Aorta (tissue), 5 donors: ENCODE data around the gene TPSAB1. TPM values are rescaled to one million over a fixed set of nuclear protein-coding genes. Genes with fewer than 3 reads are reported as not detected.
"Not testable (repeated sequence)": the region's sequence is repeated elsewhere in the genome, so short reads cannot be mapped to it uniquely, and the experiment has no call there.

Source experiments
- ATAC-seq: fragments of 200-7000 bp; cut with Tn5 transposase; one replicate; pipeline ENCODE4 v1.9.1; 2022; ENCODE audit warnings: moderate library complexity; ENCODE audit not compliant: low FRiP score
- DNase-seq, 2 donors: peaks; one replicate each; pipeline ENCODE4 v3.0.0-alpha.2; 2020
- H3K27ac ChIP-seq, 2 donors: one replicate each; pipeline ENCODE4 v1.5.1; 2013; ENCODE audit warnings: low read length in 2 of 2, mild to moderate bottlenecking in 2 of 2, moderate library complexity in 2 of 2, control low read depth in 1 of 2, inconsistent platforms in 1 of 2, low read depth in 1 of 2
- H3K27me3 ChIP-seq, 2 donors: one replicate each; pipeline ENCODE4 v1.6.1; 2013; ENCODE audit warnings: control low read depth in 1 of 2, low read length in 1 of 2, mild to moderate bottlenecking in 1 of 2, moderate library complexity in 1 of 2; ENCODE audit not compliant: insufficient read depth in 2 of 2, control insufficient read depth in 1 of 2
- H3K36me3 ChIP-seq, 2 donors: one replicate each; pipeline ENCODE4 v1.6.1; 2013; ENCODE audit warnings: control low read depth in 1 of 2, low read length in 1 of 2, mild to moderate bottlenecking in 1 of 2; ENCODE audit not compliant: insufficient read depth in 2 of 2, control insufficient read depth in 1 of 2
- H3K4me1 ChIP-seq, 2 donors: one replicate each; pipeline ENCODE4 v1.6.1; 2013; ENCODE audit warnings: low read length in 2 of 2, control low read depth in 1 of 2, mild to moderate bottlenecking in 1 of 2, moderate library complexity in 1 of 2; ENCODE audit not compliant: insufficient read depth in 2 of 2, control insufficient read depth in 1 of 2
- H3K4me3 ChIP-seq, 2 donors: one replicate each; pipeline ENCODE4 v1.5.1; 2013; ENCODE audit warnings: low read length in 2 of 2, control low read depth in 1 of 2, mild to moderate bottlenecking in 1 of 2
- H3K9me3 ChIP-seq: one replicate; pipeline ENCODE4 v1.6.1; 2013; ENCODE audit warnings: mild to moderate bottlenecking, low read length; ENCODE audit not compliant: control insufficient read depth
- WGBS, 2 donors: extraction: QIAGEN DNeasy Blood & Tissue Kit; methylation state at CpG; one replicate each; pipeline ENCODE4 v1.1.7; 2013; 5-methylcytosine and 5-hydroxymethylcytosine counted together
- intact Hi-C, 2 donors: fragments of 100-400 bp; cut with DNase I; formaldehyde crosslinking; loops; one replicate each; pipeline versions ENCODE4 v1.14.2 to v1.15.0; 2022
- polyA plus RNA-seq, 2 donors: library from polyadenylated mRNA; stranded (reverse); fragments of 200-250 nt; gene quantifications; one replicate each; pipeline ENCODE4 v1.2.3, GENCODE V29; 2013
- total RNA-seq, 2 donors: library from RNA; stranded (reverse); fragmentation: NEBNext Ultra II Directional; extraction: Animal tissue kit (Norgen Biotek cat#: 25700); gene quantifications; one replicate each; pipeline ENCODE4 v1.2.1, GENCODE V29; 2021
- donor health status: healthy with polysubstance abuse.
- donor health status: Bipolar disorder and iron deficiency.
- donor health status: DM: no; HTN: no; CAD: no.
- donor health status: DM: no; HTN: no; CAD: no.
- donor health status: DM: yes; HTN: yes; CAD: no.

The TPSAB1 gene
- total and polyA plus RNA-seq, 4 donors = 3.0 to 38.0 (median 8.0) TPM

- peak in 1 of 2 donors; percentile 68 for DNase-seq
- 51 to 54% methylated on average over 12 of the region's 12 CpGs for WGBS, 2 donors
- no peaks in the 10 kb centered on the region for H3K27me3 ChIP-seq
- H3K4me1 ChIP-seq = no peaks in the 10 kb centered on the region
- ATAC-seq = no peak
- H3K4me3 ChIP-seq = no peak overlapping the region
- H3K27ac ChIP-seq = no peak overlapping the region
- H3K9me3 ChIP-seq = no peaks in the 10 kb centered on the region
- intact Hi-C loops = no loop called here
- no peaks in the 10 kb centered on the region for H3K36me3 ChIP-seq
Observed at GRCh38 chr16:1244881-1245280, 4.4 kb downstream of the TPSAB1 start.

GRCh38 chr16:1245452-1246020 is 5.0 kb downstream of the TPSAB1 start:
- DNase-seq (no peak), ATAC-seq (no peak)
- WGBS, 2 donors = 53 to 58% methylated on average over 22 of the region's 22 CpGs
- Histone ChIP-seq H3K9me3 (no peaks in the 10 kb centered on the region), H3K36me3 (no peaks in the 10 kb centered on the region), H3K4me1 (no peaks in the 10 kb centered on the region), H3K4me3 (no peak overlapping the region), H3K27me3 (no peaks in the 10 kb centered on the region), H3K27ac (no peak overlapping the region)
- intact Hi-C loops = no loop called here

GRCh38 chr16:1247903-1248537 is 7.5 kb downstream of the TPSAB1 start:
- DNase-seq, H3K4me3 ChIP-seq, H3K27me3 ChIP-seq, H3K9me3 ChIP-seq, H3K36me3 ChIP-seq, H3K27ac ChIP-seq, H3K4me1 ChIP-seq, ATAC-seq, intact Hi-C loops: not testable (repeated sequence)
- 81 to 82% methylated on average over 13 to 14 of the region's 14 CpGs for WGBS, 2 donors

GRCh38 chr16:1249031-1249755 is 8.7 kb downstream of the TPSAB1 start:
- ATAC-seq = peak; percentile 63
- H3K36me3 ChIP-seq, DNase-seq, H3K4me1 ChIP-seq, H3K27ac ChIP-seq, H3K9me3 ChIP-seq, H3K4me3 ChIP-seq, H3K27me3 ChIP-seq, intact Hi-C loops: not testable (repeated sequence)
- 70% methylated on average over 7 of the region's 43 CpGs; no CpG with 5 or more reads in 1 of the 2 donors for WGBS, 2 donors

- H3K4me3 ChIP-seq, H3K27ac ChIP-seq, intact Hi-C loops, DNase-seq, H3K36me3 ChIP-seq, H3K4me1 ChIP-seq, H3K9me3 ChIP-seq, H3K27me3 ChIP-seq, ATAC-seq: not testable (repeated sequence)
- WGBS, 2 donors = no CpG with 5 or more reads among the region's 47 CpGs
Observed at GRCh38 chr16:1253701-1254364, 13.3 kb downstream of the TPSAB1 start.

- intact Hi-C loops, H3K27ac ChIP-seq, H3K4me1 ChIP-seq, ATAC-seq, H3K27me3 ChIP-seq, H3K4me3 ChIP-seq, H3K36me3 ChIP-seq, DNase-seq, H3K9me3 ChIP-seq: not testable (repeated sequence)
- 66 to 90% methylated on average over 2 to 3 of the region's 3 CpGs for WGBS, 2 donors
Observed at GRCh38 chr16:1254821-1255220, 14.3 kb downstream of the TPSAB1 start.

GRCh38 chr16:1255276-1256122 is 15.0 kb downstream of the TPSAB1 start, which contains the start of gene TPSD1:
TSS of gene TPSD1 (plus strand) at chr16:1256069. CDS start at chr16:1256281, 212 bp downstream.
- DNase-seq, intact Hi-C loops, H3K9me3 ChIP-seq, H3K4me3 ChIP-seq, H3K36me3 ChIP-seq, H3K27me3 ChIP-seq, H3K4me1 ChIP-seq, ATAC-seq, H3K27ac ChIP-seq: not testable (repeated sequence)
- WGBS, 2 donors = 67 to 74% methylated on average over 23 to 26 of the region's 26 CpGs

GRCh38 chr16:1256296-1256873 is 15.9 kb downstream of the TPSAB1 start:
- ATAC-seq, DNase-seq, H3K4me1 ChIP-seq, H3K27me3 ChIP-seq, H3K9me3 ChIP-seq, H3K36me3 ChIP-seq, H3K27ac ChIP-seq, H3K4me3 ChIP-seq, intact Hi-C loops: not testable (repeated sequence)
- 81 to 86% methylated on average over 22 to 23 of the region's 23 CpGs for WGBS, 2 donors
